Prostate gland (tissue), 2 donors: ENCODE data around the gene TMOD3. TPM values are rescaled to one million over a fixed set of nuclear protein-coding genes. Genes with fewer than 3 reads are reported as not detected.

Experiments
- DNase-seq: peaks from one replicate; pipeline ENCODE4 v3.0.0-alpha.2; 2019; ENCODE audit warnings: low spot score
- H3K27ac ChIP-seq, 2 donors: fragments of 200-600 bp; sonication (generic); 2 replicates each; pipeline ENCODE4 v1.5.1; 2017 to 2019
- H3K27me3 ChIP-seq: fragments of 200-600 bp; sonication (generic); replicated peaks from 2 replicates; pipeline ENCODE4 v1.5.1; 2019; ENCODE audit not compliant: insufficient read depth
- H3K36me3 ChIP-seq, 2 donors: fragments of 200-600 bp; sonication (generic); 1 replicate in 1 of 2; 2 replicates in 1 of 2; pipeline versions ENCODE4 v1.5.1 to v1.8.1; 2017 to 2019
- H3K4me1 ChIP-seq: fragments of 200-600 bp; sonication (generic); replicated peaks from 2 replicates; pipeline ENCODE4 v1.5.1; 2019
- H3K4me3 ChIP-seq, 2 donors: fragments of 200-600 bp; sonication (generic); 2 replicates each; pipeline ENCODE4 v1.5.1; 2017 to 2019
- H3K9me3 ChIP-seq: fragments of 200-600 bp; sonication (generic); 2 replicates; pipeline ENCODE4 v1.5.1; 2017
- POLR2A ChIP-seq: fragments of 450-650 bp; IDR thresholded peaks from one replicate; pipeline ENCODE4 v1.6.1; 2016; ENCODE audit warnings: antibody characterized with exemption, mild to moderate bottlenecking
- POLR2AphosphoS5 ChIP-seq: sonication (generic); formaldehyde crosslinking; IDR thresholded peaks from one replicate; pipeline ENCODE4 v1.6.1; 2017; ENCODE audit warnings: antibody characterized with exemption
- WGBS: methylation state at CpG from one replicate; pipeline ENCODE4 v1.1.5; 2018; 5-methylcytosine and 5-hydroxymethylcytosine counted together
- intact Hi-C: fragments of 100-400 bp; cut with DNase I; formaldehyde crosslinking; loops from one replicate; pipeline ENCODE4 v1.14.2; 2022
- total RNA-seq, 2 donors: library from RNA; depleted of rRNA; stranded (reverse); fragments of >200 nt; gene quantifications; one replicate each; pipeline ENCODE4 v1.1.0, GENCODE V29; 2016
- TF ChIP-seq, protein P1 (sequence below), 4 experiments: fragments of 200-600 bp in 2 of 4; fragments of 450-650 bp in 2 of 4; sonication (generic) in 2 of 4; IDR thresholded peaks; 1 replicate in 3 of 4; 2 replicates in 1 of 4; pipeline ENCODE4 v1.5.1; 2016 to 2019; ENCODE audit warnings: antibody characterized with exemption in 4 of 4, mild to moderate bottlenecking in 2 of 4, moderate library complexity in 2 of 4

The TMOD3 gene
- total RNA-seq, 2 donors from 2014 or later: 17.2 to 19.6 TPM

DNA sequence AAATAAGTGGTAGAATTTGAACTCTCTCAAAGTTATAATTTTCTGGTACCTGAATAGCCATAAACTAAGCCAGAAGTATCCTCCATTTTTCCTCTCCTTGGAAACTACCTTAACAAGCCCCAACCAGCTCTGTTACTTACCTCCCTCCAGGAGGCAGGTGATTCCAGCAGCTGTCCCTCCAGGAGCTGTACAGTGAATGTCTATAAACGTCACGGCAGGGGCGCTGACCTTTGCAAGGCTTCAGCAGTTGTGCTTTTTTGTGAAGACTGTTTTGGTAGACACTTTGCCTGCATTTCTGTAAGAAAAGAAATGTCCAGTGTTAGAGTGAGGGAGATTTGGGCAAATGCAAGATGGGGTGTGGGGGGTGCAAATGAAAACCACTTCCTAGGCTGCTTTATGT lies 75.0 kb downstream of the TMOD3 start:
- no peak overlapping the region for H3K4me3 ChIP-seq
- no peaks in the 10 kb centered on the region for H3K36me3 ChIP-seq
- no peaks in the 10 kb centered on the region for H3K4me1 ChIP-seq
- 73% methylated on average over 3 of the region's 3 CpGs for WGBS
- intact Hi-C loops: no loop called here
- TF ChIP-seq POLR2AphosphoS5 (no peak), POLR2A (no peak)
- TF ChIP-seq, protein P1, sequence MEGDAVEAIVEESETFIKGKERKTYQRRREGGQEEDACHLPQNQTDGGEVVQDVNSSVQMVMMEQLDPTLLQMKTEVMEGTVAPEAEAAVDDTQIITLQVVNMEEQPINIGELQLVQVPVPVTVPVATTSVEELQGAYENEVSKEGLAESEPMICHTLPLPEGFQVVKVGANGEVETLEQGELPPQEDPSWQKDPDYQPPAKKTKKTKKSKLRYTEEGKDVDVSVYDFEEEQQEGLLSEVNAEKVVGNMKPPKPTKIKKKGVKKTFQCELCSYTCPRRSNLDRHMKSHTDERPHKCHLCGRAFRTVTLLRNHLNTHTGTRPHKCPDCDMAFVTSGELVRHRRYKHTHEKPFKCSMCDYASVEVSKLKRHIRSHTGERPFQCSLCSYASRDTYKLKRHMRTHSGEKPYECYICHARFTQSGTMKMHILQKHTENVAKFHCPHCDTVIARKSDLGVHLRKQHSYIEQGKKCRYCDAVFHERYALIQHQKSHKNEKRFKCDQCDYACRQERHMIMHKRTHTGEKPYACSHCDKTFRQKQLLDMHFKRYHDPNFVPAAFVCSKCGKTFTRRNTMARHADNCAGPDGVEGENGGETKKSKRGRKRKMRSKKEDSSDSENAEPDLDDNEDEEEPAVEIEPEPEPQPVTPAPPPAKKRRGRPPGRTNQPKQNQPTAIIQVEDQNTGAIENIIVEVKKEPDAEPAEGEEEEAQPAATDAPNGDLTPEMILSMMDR (IDR thresholded peaks at IDR 0.05): no peak
- H3K27me3 ChIP-seq: no peaks in the 10 kb centered on the region
- H3K9me3 ChIP-seq: no peaks in the 10 kb centered on the region
- DNase-seq: no peak
- H3K27ac ChIP-seq: no peak overlapping the region

DNA sequence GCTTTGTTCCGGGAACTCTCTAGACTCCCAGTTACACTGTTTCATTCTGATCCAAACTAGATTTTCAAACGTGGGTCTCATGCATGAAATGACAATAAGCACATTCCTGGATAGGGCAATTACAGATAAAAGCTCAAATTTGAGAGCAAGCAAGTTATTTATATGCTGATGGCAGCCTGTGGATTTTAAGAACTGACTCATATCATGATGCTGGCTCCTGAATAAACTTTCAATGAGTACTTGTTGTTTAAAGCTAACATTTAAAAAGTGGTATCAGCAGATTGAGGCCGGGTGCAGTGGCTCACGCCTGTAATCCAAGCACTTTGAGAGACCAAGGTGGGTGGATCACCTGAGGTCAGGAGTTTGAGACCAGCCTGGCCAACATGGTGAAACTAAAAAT lies 75.5 kb downstream of the TMOD3 start:
- TF ChIP-seq, protein P1 (IDR thresholded peaks at IDR 0.05): no peak
- TF ChIP-seq POLR2A (no peak), POLR2AphosphoS5 (no peak)
- Histone ChIP-seq H3K4me3 (no peak overlapping the region), H3K9me3 (no peaks in the 10 kb centered on the region), H3K36me3 (no peaks in the 10 kb centered on the region), H3K27ac (no peak overlapping the region), H3K4me1 (no peaks in the 10 kb centered on the region), H3K27me3 (no peaks in the 10 kb centered on the region)
- intact Hi-C loops: no loop called here
- no peak for DNase-seq
- 61% methylated on average over 4 of the region's 4 CpGs for WGBS

DNA sequence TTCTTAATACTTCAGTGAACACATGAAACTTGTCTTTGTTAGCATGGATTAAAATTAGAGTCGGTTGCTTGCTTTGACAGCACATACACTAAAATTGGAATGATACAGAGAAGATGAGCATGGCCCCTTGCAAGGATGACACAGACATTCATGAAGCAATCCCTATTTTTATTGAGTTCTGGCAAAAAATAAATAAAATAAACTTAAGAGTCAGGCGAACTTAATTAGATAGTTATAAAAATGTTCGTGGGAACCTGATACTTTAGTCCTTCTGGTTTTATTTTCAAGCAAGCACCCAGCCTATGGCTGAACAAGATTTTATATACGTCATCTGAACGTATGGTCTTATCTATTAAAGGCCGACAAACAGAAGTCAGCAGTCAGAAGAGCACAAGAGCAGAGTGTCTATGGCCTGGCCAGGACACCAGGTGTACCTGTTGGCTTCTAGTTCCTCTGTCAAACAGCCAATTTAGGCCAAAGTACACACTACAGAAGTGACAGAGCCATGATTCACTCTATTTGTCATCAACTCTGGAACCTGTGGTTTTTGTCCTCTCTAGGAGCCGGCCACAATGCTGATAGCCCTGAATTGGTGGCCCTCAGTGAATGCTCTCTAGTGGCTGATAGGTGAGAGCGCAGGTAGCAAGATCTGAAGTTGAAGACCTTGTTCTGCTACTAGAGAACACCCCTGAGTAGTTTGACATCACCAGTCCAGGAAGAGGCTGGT lies 77.8 kb downstream of the TMOD3 start:
- Histone ChIP-seq H3K4me3 (no peak overlapping the region), H3K9me3 (no peaks in the 10 kb centered on the region), H3K4me1 (no peaks in the 10 kb centered on the region), H3K36me3 (no peaks in the 10 kb centered on the region), H3K27me3 (no peaks in the 10 kb centered on the region), H3K27ac (peak overlapping the region; percentile 1 to 14)
- DNase-seq: peak; percentile 40
- WGBS: 46% methylated on average over 8 of the region's 8 CpGs
- intact Hi-C loops: no loop called here
- TF ChIP-seq POLR2AphosphoS5 (peak; percentile 46), POLR2A (no peak)
- TF ChIP-seq, protein P1 (IDR thresholded peaks at IDR 0.05): peak in 1 of 4 experiments; percentile 39

DNA sequence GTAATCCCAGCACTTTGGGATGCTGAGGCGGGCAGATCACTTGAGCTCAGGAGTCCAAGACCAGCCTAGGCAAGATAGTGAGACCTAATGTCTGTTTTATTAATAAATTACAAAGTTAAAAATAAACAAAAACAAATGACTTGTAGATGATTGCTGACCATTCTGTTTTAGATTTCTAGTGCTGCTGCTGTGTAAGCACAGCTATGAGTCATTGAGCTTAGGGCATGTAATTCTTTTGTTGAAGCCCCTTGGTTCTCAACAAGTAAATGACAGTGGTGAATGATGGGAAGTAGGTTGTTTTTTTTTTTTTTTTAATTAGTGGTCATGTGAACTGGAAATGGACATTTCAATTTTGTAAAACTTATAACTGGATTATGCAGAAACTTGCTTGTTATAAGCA lies 78.9 kb downstream of the TMOD3 start:
- TF ChIP-seq, protein P1 (IDR thresholded peaks at IDR 0.05): no peak
- TF ChIP-seq POLR2AphosphoS5: no peak
- no peak for TF ChIP-seq POLR2A

DNA sequence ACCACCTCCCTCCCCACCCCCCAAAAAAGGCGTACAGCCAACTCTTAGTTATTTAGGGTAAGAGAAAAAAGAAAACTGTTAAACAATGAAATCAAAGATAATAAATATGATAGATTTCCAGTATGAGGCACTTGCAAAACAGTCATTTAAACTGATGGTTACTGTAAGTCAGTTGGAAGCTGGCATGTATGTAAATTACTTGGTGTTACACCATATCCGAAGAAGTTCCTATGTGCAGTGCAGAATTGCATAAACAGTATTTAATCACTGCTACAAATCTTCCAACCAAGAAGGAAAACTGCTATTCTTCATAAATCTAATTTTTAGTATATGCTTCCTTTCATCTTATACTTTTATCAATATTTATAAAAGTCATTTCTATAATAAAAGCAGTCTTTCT lies 80.1 kb downstream of the TMOD3 start:
- Histone ChIP-seq H3K4me3 (no peak overlapping the region), H3K9me3 (no peaks in the 10 kb centered on the region), H3K36me3 (no peaks in the 10 kb centered on the region), H3K27me3 (no peaks in the 10 kb centered on the region), H3K27ac (no peak overlapping the region), H3K4me1 (no peaks in the 10 kb centered on the region)
- TF ChIP-seq POLR2A (no peak), POLR2AphosphoS5 (no peak)
- TF ChIP-seq, protein P1 (IDR thresholded peaks at IDR 0.05): no peak
- no peak for DNase-seq
- 94% methylated on average over 2 of the region's 2 CpGs for WGBS
- intact Hi-C loops: no loop called here

More for the DNA sequence above, 78.9 kb downstream of the TMOD3 start:
- no peak for DNase-seq
- no peak overlapping the region for H3K27ac ChIP-seq
- 93% methylated on average over 1 of the region's 1 CpG for WGBS
- no peaks in the 10 kb centered on the region for H3K4me1 ChIP-seq
- H3K27me3 ChIP-seq: no peaks in the 10 kb centered on the region
- H3K4me3 ChIP-seq: no peak overlapping the region
- H3K36me3 ChIP-seq: no peaks in the 10 kb centered on the region
- intact Hi-C loops: no loop called here
- no peaks in the 10 kb centered on the region for H3K9me3 ChIP-seq
